LNCaP clone FGC (cell line): ENCODE measurements around the gene CRYBB1.

ENCODE experiments used
- DNase-seq: peaks from one replicate; pipeline ENCODE4 v3.0.0-alpha.2; 2011; ENCODE audit warnings: low read depth
- H3K4me3 ChIP-seq: 2 replicates; pipeline ENCODE4 v1.5.1; 2011; ENCODE audit warnings: mild to moderate bottlenecking, low read depth, low read length, control low read depth
- CTCF ChIP-seq: IDR thresholded peaks from 2 replicates; pipeline ENCODE4 v1.5.1; 2012; ENCODE audit warnings: mild to moderate bottlenecking; ENCODE audit not compliant: control insufficient read depth, insufficient read depth; ENCODE audit errors: extremely low read depth

The CRYBB1 gene

GRCh38 chr22:26570864-26571525, 46.8 kb downstream of the CRYBB1 start:
- no peak for DNase-seq
- no peak for TF ChIP-seq CTCF
- no peak overlapping the region for H3K4me3 ChIP-seq

- DNase-seq = no peak
- no peak overlapping the region for H3K4me3 ChIP-seq
- TF ChIP-seq CTCF = no peak
These were observed 47.7 kb downstream of the CRYBB1 start for GRCh38 chr22:26570115-26570514.

GRCh38 chr22:26568207-26568706, 49.6 kb downstream of the CRYBB1 start:
- no peak for TF ChIP-seq CTCF
- no peak for DNase-seq
- H3K4me3 ChIP-seq = no peak overlapping the region

- DNase-seq = no peak
- no peak overlapping the region for H3K4me3 ChIP-seq
- no peak for TF ChIP-seq CTCF
These were observed 50.2 kb downstream of the CRYBB1 start for GRCh38 chr22:26567610-26568009.

GRCh38 chr22:26566994-26567393, 50.8 kb downstream of the CRYBB1 start:
- no peak for DNase-seq
- no peak overlapping the region for H3K4me3 ChIP-seq
- no peak for TF ChIP-seq CTCF

GRCh38 chr22:26565889-26566288, 51.9 kb downstream of the CRYBB1 start:
- no peak for TF ChIP-seq CTCF
- no peak for DNase-seq
- no peak overlapping the region for H3K4me3 ChIP-seq

GRCh38 chr22:26565181-26565580, 52.6 kb downstream of the CRYBB1 start:
- TF ChIP-seq CTCF = no peak
- no peak for DNase-seq
- H3K4me3 ChIP-seq = no peak overlapping the region
